Activated naive CD4-positive, alpha-beta T cell treated with anti-CD3 and anti-CD28 coated beads for 36 hours (primary cell): Measurements from ENCODE around the gene LYSMD3. TPM values are rescaled to one million over a fixed set of nuclear protein-coding genes. Genes with fewer than 3 reads are reported as not detected.

Experiments used
- CTCF ChIA-PET: fragments of 350-600 bp; sonication (Branson Sonifier 250); formaldehyde crosslinking; loops from one replicate; lab custom pipeline; 2021; ENCODE audit warnings: antibody characterized with exemption; lab: Charles Lee
- DNase-seq: peaks from one replicate; pipeline ENCODE4 v3.0.0-alpha.2; 2020
- H3K27ac Mint-ChIP-seq: one replicate; pipeline ENCODE4 v1.8.0; 2021; ENCODE audit warnings: mild to moderate bottlenecking, mixed read lengths
- H3K27me3 Mint-ChIP-seq: one replicate; pipeline ENCODE4 v1.8.0; 2021; ENCODE audit warnings: low read depth, mixed read lengths
- H3K36me3 Mint-ChIP-seq: one replicate; pipeline ENCODE4 v1.8.0; 2021; ENCODE audit warnings: low read depth, mixed read lengths
- H3K4me1 Mint-ChIP-seq: one replicate; pipeline ENCODE4 v1.8.0; 2021; ENCODE audit warnings: low read depth, mixed read lengths
- H3K4me3 Mint-ChIP-seq: one replicate; pipeline ENCODE4 v1.8.0; 2021; ENCODE audit warnings: mild to moderate bottlenecking, moderate library complexity, mixed read lengths
- H3K9me3 Mint-ChIP-seq: one replicate; pipeline ENCODE4 v1.8.0; 2021; ENCODE audit warnings: mixed read lengths
- intact Hi-C: fragments of 100-400 bp; cut with micrococcal nuclease; formaldehyde crosslinking; loops from one replicate; pipeline ENCODE4 v1.15.1; 2023
- total RNA-seq, 2 experiments: library from RNA; stranded (reverse); gene quantifications; one replicate each; pipeline ENCODE4 v1.2.3, GENCODE V29; 2021

LYSMD3 gene
- total RNA-seq, 2 experiments from 2014 or later: 10.2 to 11.1 TPM

- peak overlapping the region; percentile 50 for H3K4me3 Mint-ChIP-seq
- no peak for DNase-seq
- no peaks in the 10 kb centered on the region for H3K9me3 Mint-ChIP-seq
- H3K27ac Mint-ChIP-seq: no peak overlapping the region
- peaks cover 56% of the 10 kb centered on the region for H3K27me3 Mint-ChIP-seq
- no peaks in the 10 kb centered on the region for H3K36me3 Mint-ChIP-seq
- CTCF ChIA-PET: no interaction called here
- peaks cover 9% of the 10 kb centered on the region for H3K4me1 Mint-ChIP-seq
- intact Hi-C loops: no loop called here
These were observed 28.5 kb upstream of the LYSMD3 start for GRCh38 chr5:90557871-90558270.

GRCh38 chr5:90557391-90557790 is 28.0 kb upstream of the LYSMD3 start:
- Mint-ChIP-seq H3K9me3 (no peaks in the 10 kb centered on the region), H3K27ac (no peak overlapping the region), H3K27me3 (peaks cover 60% of the 10 kb centered on the region), H3K4me3 (no peak overlapping the region), H3K4me1 (peaks cover 9% of the 10 kb centered on the region), H3K36me3 (no peaks in the 10 kb centered on the region)
- intact Hi-C loops: no loop called here
- DNase-seq: no peak
- CTCF ChIA-PET: no interaction called here

GRCh38 chr5:90555666-90556065 is 26.3 kb upstream of the LYSMD3 start:
- Mint-ChIP-seq H3K4me1 (peaks cover 9% of the 10 kb centered on the region), H3K9me3 (no peaks in the 10 kb centered on the region), H3K27ac (no peak overlapping the region), H3K4me3 (no peak overlapping the region), H3K27me3 (peaks cover 61% of the 10 kb centered on the region), H3K36me3 (no peaks in the 10 kb centered on the region)
- CTCF ChIA-PET: no interaction called here
- intact Hi-C loops: no loop called here
- DNase-seq: no peak

GRCh38 chr5:90554358-90555006 is 25.1 kb upstream of the LYSMD3 start:
- Mint-ChIP-seq H3K4me1 (peaks cover 9% of the 10 kb centered on the region), H3K4me3 (no peak overlapping the region), H3K27ac (no peak overlapping the region), H3K27me3 (peaks cover 55% of the 10 kb centered on the region), H3K9me3 (no peaks in the 10 kb centered on the region), H3K36me3 (no peaks in the 10 kb centered on the region)
- CTCF ChIA-PET: interaction anchor here (1.6 kb wide), 1 partner anchor 9 kb away, joined by 3 read pairs; no protein-coding TSS in a partner anchor
- DNase-seq: no peak
- intact Hi-C loops: no loop called here

GRCh38 chr5:90553711-90554110 is 24.3 kb upstream of the LYSMD3 start:
- H3K9me3 Mint-ChIP-seq: no peaks in the 10 kb centered on the region
- H3K36me3 Mint-ChIP-seq: no peaks in the 10 kb centered on the region
- no peak overlapping the region for H3K4me3 Mint-ChIP-seq
- H3K27ac Mint-ChIP-seq: no peak overlapping the region
- CTCF ChIA-PET: interaction anchor here (1.6 kb wide), 1 partner anchor 10 kb away, joined by 3 read pairs; no protein-coding TSS in a partner anchor
- intact Hi-C loops: no loop called here
- DNase-seq: no peak
- peaks cover 6% of the 10 kb centered on the region for H3K4me1 Mint-ChIP-seq
- peaks cover 52% of the 10 kb centered on the region for H3K27me3 Mint-ChIP-seq

GRCh38 chr5:90551376-90551775 is 22.0 kb upstream of the LYSMD3 start:
- no peak overlapping the region for H3K27ac Mint-ChIP-seq
- H3K27me3 Mint-ChIP-seq: peaks cover 40% of the 10 kb centered on the region
- intact Hi-C loops: no loop called here
- no peak overlapping the region for H3K4me3 Mint-ChIP-seq
- H3K9me3 Mint-ChIP-seq: no peaks in the 10 kb centered on the region
- no peaks in the 10 kb centered on the region for H3K4me1 Mint-ChIP-seq
- H3K36me3 Mint-ChIP-seq: no peaks in the 10 kb centered on the region
- no peak for DNase-seq
- CTCF ChIA-PET: no interaction called here

GRCh38 chr5:90550963-90551362 is 21.6 kb upstream of the LYSMD3 start:
- no peak overlapping the region for H3K27ac Mint-ChIP-seq
- no peak for DNase-seq
- H3K4me1 Mint-ChIP-seq: no peaks in the 10 kb centered on the region
- intact Hi-C loops: no loop called here
- H3K27me3 Mint-ChIP-seq: peaks cover 39% of the 10 kb centered on the region
- H3K9me3 Mint-ChIP-seq: no peaks in the 10 kb centered on the region
- CTCF ChIA-PET: no interaction called here
- no peak overlapping the region for H3K4me3 Mint-ChIP-seq
- H3K36me3 Mint-ChIP-seq: no peaks in the 10 kb centered on the region

GRCh38 chr5:90549729-90550275 is 20.4 kb upstream of the LYSMD3 start:
- CTCF ChIA-PET: no interaction called here
- intact Hi-C loops: no loop called here

GRCh38 chr5:90549223-90549622 is 19.8 kb upstream of the LYSMD3 start:
- DNase-seq: no peak
- CTCF ChIA-PET: no interaction called here
- intact Hi-C loops: no loop called here
- H3K27ac Mint-ChIP-seq: no peak overlapping the region
- H3K4me3 Mint-ChIP-seq: no peak overlapping the region
- no peaks in the 10 kb centered on the region for H3K4me1 Mint-ChIP-seq
- H3K27me3 Mint-ChIP-seq: peaks cover 35% of the 10 kb centered on the region
- H3K36me3 Mint-ChIP-seq: no peaks in the 10 kb centered on the region
- H3K9me3 Mint-ChIP-seq: no peaks in the 10 kb centered on the region

More at GRCh38 chr5:90549729-90550275, 20.4 kb upstream of the LYSMD3 start:
- Mint-ChIP-seq H3K27me3 (peaks cover 38% of the 10 kb centered on the region), H3K4me3 (no peak overlapping the region), H3K36me3 (no peaks in the 10 kb centered on the region), H3K9me3 (no peaks in the 10 kb centered on the region), H3K4me1 (no peaks in the 10 kb centered on the region), H3K27ac (no peak overlapping the region)
- no peak for DNase-seq

- Mint-ChIP-seq H3K27me3 (peaks cover 34% of the 10 kb centered on the region), H3K4me3 (no peak overlapping the region), H3K4me1 (no peaks in the 10 kb centered on the region), H3K9me3 (no peaks in the 10 kb centered on the region), H3K36me3 (no peaks in the 10 kb centered on the region), H3K27ac (no peak overlapping the region)
- CTCF ChIA-PET: no interaction called here
- DNase-seq: no peak
- intact Hi-C loops: no loop called here
These were observed 18.7 kb upstream of the LYSMD3 start for GRCh38 chr5:90548069-90548593.

GRCh38 chr5:90547072-90547536 is 17.7 kb upstream of the LYSMD3 start:
- H3K36me3 Mint-ChIP-seq: no peaks in the 10 kb centered on the region
- intact Hi-C loops: no loop called here
- H3K27me3 Mint-ChIP-seq: peaks cover 30% of the 10 kb centered on the region
- no peak for DNase-seq
- H3K4me1 Mint-ChIP-seq: no peaks in the 10 kb centered on the region
- H3K9me3 Mint-ChIP-seq: no peaks in the 10 kb centered on the region
- CTCF ChIA-PET: no interaction called here
- no peak overlapping the region for H3K4me3 Mint-ChIP-seq
- H3K27ac Mint-ChIP-seq: no peak overlapping the region

GRCh38 chr5:90546216-90546837 is 16.9 kb upstream of the LYSMD3 start:
- Mint-ChIP-seq H3K4me3 (no peak overlapping the region), H3K36me3 (no peaks in the 10 kb centered on the region), H3K9me3 (no peaks in the 10 kb centered on the region), H3K4me1 (no peaks in the 10 kb centered on the region), H3K27me3 (peaks cover 27% of the 10 kb centered on the region), H3K27ac (no peak overlapping the region)
- intact Hi-C loops: no loop called here
- CTCF ChIA-PET: no interaction called here
- DNase-seq: no peak
